ENCODE results near the gene ZNF148. TPM values are rescaled to one million over a fixed set of nuclear protein-coding genes. Genes with fewer than 3 reads are reported as not detected.

The ZNF148 gene
- total RNA-seq, 1 donor from 2014 or later: 31.6 TPM

GRCh38 chr3:125194849-125195601, 180.1 kb downstream of the ZNF148 start:
- DNase-seq: no peak
- Mint-ChIP-seq H3K27ac (ENCODE audit: unreplicated experiment) (no peak overlapping the region), H3K4me1 (ENCODE audit: low read depth, unreplicated experiment) (peaks cover 2% of the 10 kb centered on the region), H3K36me3 (ENCODE audit: unreplicated experiment) (no peaks in the 10 kb centered on the region), H3K27me3 (ENCODE audit: unreplicated experiment) (no peaks in the 10 kb centered on the region), H3K4me3 (ENCODE audit: unreplicated experiment) (no peak overlapping the region), H3K9me3 (ENCODE audit: unreplicated experiment) (no peaks in the 10 kb centered on the region)
- TF ChIP-seq CTCF (IDR thresholded peaks at IDR 0.05; ENCODE audit: partially characterized antibody, unreplicated experiment): no peak

- no peaks in the 10 kb centered on the region for H3K36me3 Mint-ChIP-seq (ENCODE audit: unreplicated experiment)
- TF ChIP-seq CTCF (IDR thresholded peaks at IDR 0.05; ENCODE audit: partially characterized antibody, unreplicated experiment): no peak
- no peak for DNase-seq
- H3K4me3 Mint-ChIP-seq (ENCODE audit: unreplicated experiment): no peak overlapping the region
- no peaks in the 10 kb centered on the region for H3K27me3 Mint-ChIP-seq (ENCODE audit: unreplicated experiment)
- H3K4me1 Mint-ChIP-seq (ENCODE audit: low read depth, unreplicated experiment): peaks cover 2% of the 10 kb centered on the region
- H3K9me3 Mint-ChIP-seq (ENCODE audit: unreplicated experiment): no peaks in the 10 kb centered on the region
- no peak overlapping the region for H3K27ac Mint-ChIP-seq (ENCODE audit: unreplicated experiment)
Observed at GRCh38 chr3:125194061-125194848, 180.9 kb downstream of the ZNF148 start.

- Mint-ChIP-seq H3K36me3 (ENCODE audit: unreplicated experiment) (no peaks in the 10 kb centered on the region), H3K4me1 (ENCODE audit: low read depth, unreplicated experiment) (peaks cover 2% of the 10 kb centered on the region), H3K27ac (ENCODE audit: unreplicated experiment) (no peak overlapping the region), H3K27me3 (ENCODE audit: unreplicated experiment) (no peaks in the 10 kb centered on the region), H3K9me3 (ENCODE audit: unreplicated experiment) (no peaks in the 10 kb centered on the region), H3K4me3 (ENCODE audit: unreplicated experiment) (no peak overlapping the region)
- no peak for TF ChIP-seq CTCF (IDR thresholded peaks at IDR 0.05; ENCODE audit: partially characterized antibody, unreplicated experiment)
- no peak for DNase-seq
Observed at GRCh38 chr3:125192190-125193035, 182.7 kb downstream of the ZNF148 start.

GRCh38 chr3:125191730-125192129, 183.4 kb downstream of the ZNF148 start:
- H3K4me1 Mint-ChIP-seq (ENCODE audit: low read depth, unreplicated experiment): peaks cover 7% of the 10 kb centered on the region

More at GRCh38 chr3:125191730-125192129, 183.4 kb downstream of the ZNF148 start:
- TF ChIP-seq CTCF (IDR thresholded peaks at IDR 0.05; ENCODE audit: partially characterized antibody, unreplicated experiment): no peak
- DNase-seq: no peak
- Mint-ChIP-seq H3K9me3 (ENCODE audit: unreplicated experiment) (peaks cover 3% of the 10 kb centered on the region), H3K4me3 (ENCODE audit: unreplicated experiment) (no peak overlapping the region), H3K27me3 (ENCODE audit: unreplicated experiment) (peaks cover 3% of the 10 kb centered on the region), H3K36me3 (ENCODE audit: unreplicated experiment) (no peaks in the 10 kb centered on the region), H3K27ac (ENCODE audit: unreplicated experiment) (no peak overlapping the region)

Data from glutamatergic neuron (in vitro differentiated cells).